Measurements from ENCODE around the gene ROGDI. TPM values are rescaled to one million over a fixed set of nuclear protein-coding genes. Genes with fewer than 3 reads are reported as not detected.

Gene ROGDI
- total RNA-seq, 2 experiments from 2014 or later, result 6.2 to 6.3 TPM

- peaks cover 46% of the 10 kb centered on the region for H3K36me3 Mint-ChIP-seq
- intact Hi-C loops (cut with micrococcal nuclease), result no loop called here
- H3K9me3 Mint-ChIP-seq, result no peaks in the 10 kb centered on the region
- H3K4me1 Mint-ChIP-seq (ENCODE audit: low read depth), result no peaks in the 10 kb centered on the region
- CTCF ChIA-PET, result interaction anchor here (1.0 kb wide), 1 partner anchor 8 kb away, joined by 4 read pairs; the partner anchor contains the start of gene ROGDI
- no peak for DNase-seq
- H3K4me3 Mint-ChIP-seq, result no peak overlapping the region
- H3K27me3 Mint-ChIP-seq, result no peaks in the 10 kb centered on the region
- POLR2A ChIA-PET, result no interaction called here
- H3K27ac Mint-ChIP-seq, result no peak overlapping the region
These were observed 8.8 kb upstream of the ROGDI start for GRCh38 chr16:4811242-4811641.

GRCh38 chr16:4806280-4806679 is 3.8 kb upstream of the ROGDI start:
- no peak overlapping the region for H3K27ac Mint-ChIP-seq
- no peaks in the 10 kb centered on the region for H3K27me3 Mint-ChIP-seq
- intact Hi-C loops (cut with micrococcal nuclease), result no loop called here

GRCh38 chr16:4805231-4805630 is 2.8 kb upstream of the ROGDI start:
- POLR2A ChIA-PET, result no interaction called here
- DNase-seq, result no peak
- intact Hi-C loops (cut with micrococcal nuclease), result no loop called here
- no peaks in the 10 kb centered on the region for H3K27me3 Mint-ChIP-seq
- H3K4me3 Mint-ChIP-seq, result no peak overlapping the region
- no peak overlapping the region for H3K27ac Mint-ChIP-seq
- no peaks in the 10 kb centered on the region for H3K9me3 Mint-ChIP-seq
- H3K36me3 Mint-ChIP-seq, result peaks cover 16% of the 10 kb centered on the region
- CTCF ChIA-PET, result no interaction called here
- H3K4me1 Mint-ChIP-seq (ENCODE audit: low read depth), result peaks cover 9% of the 10 kb centered on the region

More at GRCh38 chr16:4806280-4806679, 3.8 kb upstream of the ROGDI start:
- Mint-ChIP-seq H3K4me1 (ENCODE audit: low read depth) (peaks cover 9% of the 10 kb centered on the region), H3K9me3 (no peaks in the 10 kb centered on the region), H3K36me3 (peaks cover 19% of the 10 kb centered on the region), H3K4me3 (no peak overlapping the region)
- ChIA-PET POLR2A (interaction anchor here (0.6 kb wide), 2 partner anchors 40 to 345 kb away, joined by 3 read pairs; no protein-coding TSS in a partner anchor), CTCF (no interaction called here)
- no peak for DNase-seq

GRCh38 chr16:4803898-4804762 is 1.7 kb upstream of the ROGDI start:
- intact Hi-C loops (cut with micrococcal nuclease), result loop anchor here (1.0 to 2.0 kb wide), 2 partner anchors 69 to 154 kb away; partner anchors contain the start of genes ANKS3, DNAAF8 and SEC14L5

GRCh38 chr16:4803401-4803844 is 990 bp upstream of the ROGDI start:
- Mint-ChIP-seq H3K27me3 (no peaks in the 10 kb centered on the region), H3K27ac (no peak overlapping the region), H3K36me3 (peaks cover 12% of the 10 kb centered on the region), H3K4me3 (peak overlapping the region; percentile 74), H3K9me3 (no peaks in the 10 kb centered on the region), H3K4me1 (ENCODE audit: low read depth) (peaks cover 9% of the 10 kb centered on the region)
- intact Hi-C loops (cut with micrococcal nuclease), result loop anchor here (1.0 to 2.0 kb wide), 2 partner anchors 69 to 155 kb away; partner anchors contain the start of genes ANKS3, DNAAF8 and SEC14L5
- DNase-seq, result no peak
- POLR2A ChIA-PET, result interaction anchor here (1.5 kb wide), 2 partner anchors 35 to 69 kb away, joined by 3 to 5 read pairs; partner anchors contain the start of genes ANKS3 and DNAAF8
- CTCF ChIA-PET, result interaction anchor here (0.6 to 1.9 kb wide), 4 partner anchors 8 to 295 kb away, joined by 3 to 4 read pairs (median 4); partner anchors contain the start of genes ANKS3 and DNAAF8

More at GRCh38 chr16:4803898-4804762, 1.7 kb upstream of the ROGDI start:
- Mint-ChIP-seq H3K9me3 (no peaks in the 10 kb centered on the region), H3K36me3 (peaks cover 16% of the 10 kb centered on the region), H3K27me3 (no peaks in the 10 kb centered on the region), H3K4me3 (no peak overlapping the region), H3K4me1 (ENCODE audit: low read depth) (peaks cover 9% of the 10 kb centered on the region), H3K27ac (no peak overlapping the region)
- ChIA-PET POLR2A (interaction anchor here (1.5 kb wide), 2 partner anchors 35 to 70 kb away, joined by 3 to 5 read pairs; partner anchors contain the start of genes ANKS3 and DNAAF8), CTCF (interaction anchor here (0.6 kb wide), 1 partner anchor 149 kb away, joined by 5 read pairs; no protein-coding TSS in a partner anchor)
- DNase-seq, result no peak

GRCh38 chr16:4802659-4803287 is 340 bp upstream of the ROGDI start:
- Mint-ChIP-seq H3K27ac (no peak overlapping the region), H3K27me3 (no peaks in the 10 kb centered on the region), H3K9me3 (no peaks in the 10 kb centered on the region), H3K36me3 (peaks cover 12% of the 10 kb centered on the region), H3K4me1 (ENCODE audit: low read depth) (peaks cover 9% of the 10 kb centered on the region), H3K4me3 (peak overlapping the region; percentile 75)
- intact Hi-C loops (cut with micrococcal nuclease), result loop anchor here (1.0 to 2.0 kb wide), 5 partner anchors 34 to 156 kb away; partner anchors contain the start of genes ANKS3, DNAAF8, GLYR1 and NUDT16L1
- peak; percentile 90 for DNase-seq
- POLR2A ChIA-PET, result interaction anchor here (1.5 kb wide), 2 partner anchors 34 to 68 kb away, joined by 3 to 5 read pairs; partner anchors contain the start of genes ANKS3 and DNAAF8
- CTCF ChIA-PET, result interaction anchor here (0.6 to 1.9 kb wide), 5 partner anchors 9 to 296 kb away, joined by 3 to 4 read pairs (median 3); partner anchors contain the start of genes ANKS3 and DNAAF8

- no peak overlapping the region for H3K27ac Mint-ChIP-seq
- POLR2A ChIA-PET, result no interaction called here
- H3K4me1 Mint-ChIP-seq (ENCODE audit: low read depth), result peaks cover 9% of the 10 kb centered on the region
- peak overlapping the region; percentile 75 for H3K4me3 Mint-ChIP-seq
- DNase-seq, result no peak
- peaks cover 6% of the 10 kb centered on the region for H3K36me3 Mint-ChIP-seq
- intact Hi-C loops (cut with micrococcal nuclease), result no loop called here
- no peaks in the 10 kb centered on the region for H3K9me3 Mint-ChIP-seq
- no peaks in the 10 kb centered on the region for H3K27me3 Mint-ChIP-seq
- CTCF ChIA-PET, result interaction anchor here (0.6 to 1.9 kb wide), 2 partner anchors 12 to 67 kb away, joined by 3 to 4 read pairs; partner anchors contain the start of genes ANKS3 and DNAAF8
These were observed 1.1 kb downstream of the ROGDI start for GRCh38 chr16:4801051-4801961.

GRCh38 chr16:4800290-4801041 is 2.0 kb downstream of the ROGDI start:
- Mint-ChIP-seq H3K4me1 (ENCODE audit: low read depth) (peaks cover 9% of the 10 kb centered on the region), H3K27ac (no peak overlapping the region), H3K9me3 (no peaks in the 10 kb centered on the region), H3K27me3 (no peaks in the 10 kb centered on the region), H3K36me3 (peaks cover 6% of the 10 kb centered on the region), H3K4me3 (no peak overlapping the region)
- ChIA-PET CTCF (no interaction called here), POLR2A (no interaction called here)
- no peak for DNase-seq
- intact Hi-C loops (cut with micrococcal nuclease), result no loop called here

GRCh38 chr16:4799171-4799855 is 3.1 kb downstream of the ROGDI start:
- Mint-ChIP-seq H3K36me3 (peaks cover 4% of the 10 kb centered on the region), H3K27me3 (no peaks in the 10 kb centered on the region), H3K4me1 (ENCODE audit: low read depth) (peaks cover 9% of the 10 kb centered on the region), H3K27ac (no peak overlapping the region), H3K4me3 (no peak overlapping the region), H3K9me3 (no peaks in the 10 kb centered on the region)
- CTCF ChIA-PET, result no interaction called here
- intact Hi-C loops (cut with micrococcal nuclease), result no loop called here
- POLR2A ChIA-PET, result interaction anchor here (0.6 kb wide), 1 partner anchor 96 kb away, joined by 3 read pairs; no protein-coding TSS in a partner anchor
- DNase-seq, result no peak

GRCh38 chr16:4798456-4798855 is 4.0 kb downstream of the ROGDI start:
- DNase-seq, result no peak
- H3K9me3 Mint-ChIP-seq, result no peaks in the 10 kb centered on the region
- CTCF ChIA-PET, result no interaction called here
- POLR2A ChIA-PET, result no interaction called here
- no peaks in the 10 kb centered on the region for H3K27me3 Mint-ChIP-seq
- no peak overlapping the region for H3K27ac Mint-ChIP-seq
- intact Hi-C loops (cut with micrococcal nuclease), result no loop called here
- H3K36me3 Mint-ChIP-seq, result no peaks in the 10 kb centered on the region
- peaks cover 4% of the 10 kb centered on the region for H3K4me1 Mint-ChIP-seq (ENCODE audit: low read depth)
- H3K4me3 Mint-ChIP-seq, result no peak overlapping the region
